HG03469 (cell line): ENCODE results near the gene PRPS1L1.

Source experiments
- ATAC-seq: cut with Tn5 transposase; IDR thresholded peaks from one replicate; pipeline ENCODE4 v1.9.1; 2021; ENCODE audit warnings: mild to moderate bottlenecking, moderate library complexity, moderate number of reproducible peaks; ENCODE audit not compliant: unreplicated experiment

The PRPS1L1 gene

DNA sequence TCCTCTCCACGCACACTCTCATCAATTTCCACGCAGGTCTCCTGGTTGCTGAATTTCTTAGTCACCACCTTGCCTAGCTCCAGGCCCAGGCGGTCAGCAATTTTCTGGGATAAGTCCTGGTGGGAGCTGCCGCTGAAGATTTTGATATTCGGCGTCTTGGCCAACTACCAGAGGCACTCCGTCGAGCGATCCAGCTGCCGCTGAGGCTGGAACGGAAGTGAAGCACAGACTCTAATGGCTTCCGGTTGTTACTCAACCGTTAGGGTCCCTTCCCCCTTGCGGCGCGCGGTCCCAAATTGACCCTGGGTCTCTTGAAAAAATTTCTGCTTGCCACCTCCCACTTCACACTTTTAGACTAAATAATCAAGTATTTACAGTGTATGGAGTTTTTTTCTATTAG is at the start of gene PRPS1L1:
TSS of gene PRPS1L1 (minus strand) at position 219 of the 400 bp plus-strand sequence.
- no peak for ATAC-seq

DNA sequence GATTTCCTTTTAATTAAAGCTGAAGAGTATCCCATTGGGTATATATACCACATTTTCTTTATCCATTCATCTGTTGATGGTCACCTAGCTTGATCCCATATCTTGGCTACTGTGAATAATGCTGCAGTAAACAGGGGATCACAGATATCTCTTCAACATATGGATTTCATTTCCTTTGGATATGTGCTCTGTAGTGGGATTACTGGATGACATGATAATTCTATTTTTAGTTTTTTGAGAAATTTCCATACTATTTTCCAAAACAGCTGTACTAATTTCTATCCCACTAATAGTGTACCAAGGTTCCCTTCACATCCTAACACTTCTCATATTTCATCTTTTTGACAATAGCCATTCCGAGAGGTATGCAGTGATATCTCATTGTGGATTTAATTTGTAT is 48.8 kb upstream of the PRPS1L1 start:
- no peak for ATAC-seq

DNA sequence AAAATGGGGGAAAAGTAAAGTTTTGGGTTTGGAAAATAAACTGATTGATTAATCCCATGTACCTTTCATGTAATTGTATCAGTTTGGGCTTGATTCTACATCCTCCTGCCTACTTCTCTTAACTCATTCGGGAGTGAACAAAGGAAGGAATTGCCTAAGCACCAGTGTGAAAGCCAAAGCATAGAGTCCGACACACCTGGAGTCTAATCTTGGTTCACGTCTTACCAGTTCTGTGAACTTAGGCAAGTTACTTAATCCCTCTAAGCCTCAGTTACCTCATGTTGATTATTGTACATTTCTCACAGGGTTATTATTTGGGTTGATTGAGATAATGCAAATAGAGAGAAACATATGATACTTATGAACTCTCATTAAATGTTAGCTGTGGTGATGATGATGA is 41.1 kb upstream of the PRPS1L1 start:
- ATAC-seq: no peak

DNA sequence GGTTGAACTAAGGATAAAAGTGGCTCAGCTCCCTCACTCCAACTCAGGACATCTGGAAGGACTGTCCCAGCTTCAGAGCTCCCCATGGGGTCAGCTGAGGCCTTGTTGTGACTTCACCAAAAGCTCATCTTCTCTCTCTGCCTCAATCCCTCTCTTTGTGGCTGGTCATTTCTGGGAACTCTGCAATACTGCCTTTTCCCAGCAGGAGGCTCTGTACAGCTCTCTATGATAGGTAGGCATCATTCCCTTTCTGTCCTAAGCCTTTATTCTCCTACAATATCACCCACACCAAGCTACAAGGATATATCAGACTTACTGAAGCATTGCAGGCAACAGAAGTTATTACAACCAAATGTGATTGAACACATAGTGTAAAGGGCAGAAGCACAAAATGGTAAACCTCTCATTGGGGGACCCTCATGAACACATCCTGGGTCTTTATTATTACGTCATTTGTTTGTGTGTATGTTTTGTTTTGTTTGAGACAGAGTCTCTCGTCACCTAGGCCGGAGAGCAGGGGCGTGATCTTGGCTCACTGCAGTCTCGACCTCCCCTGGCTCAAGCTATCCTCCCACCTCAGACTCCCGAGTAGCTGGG is 36.7 kb upstream of the PRPS1L1 start:
- peak; percentile 74 for ATAC-seq

DNA sequence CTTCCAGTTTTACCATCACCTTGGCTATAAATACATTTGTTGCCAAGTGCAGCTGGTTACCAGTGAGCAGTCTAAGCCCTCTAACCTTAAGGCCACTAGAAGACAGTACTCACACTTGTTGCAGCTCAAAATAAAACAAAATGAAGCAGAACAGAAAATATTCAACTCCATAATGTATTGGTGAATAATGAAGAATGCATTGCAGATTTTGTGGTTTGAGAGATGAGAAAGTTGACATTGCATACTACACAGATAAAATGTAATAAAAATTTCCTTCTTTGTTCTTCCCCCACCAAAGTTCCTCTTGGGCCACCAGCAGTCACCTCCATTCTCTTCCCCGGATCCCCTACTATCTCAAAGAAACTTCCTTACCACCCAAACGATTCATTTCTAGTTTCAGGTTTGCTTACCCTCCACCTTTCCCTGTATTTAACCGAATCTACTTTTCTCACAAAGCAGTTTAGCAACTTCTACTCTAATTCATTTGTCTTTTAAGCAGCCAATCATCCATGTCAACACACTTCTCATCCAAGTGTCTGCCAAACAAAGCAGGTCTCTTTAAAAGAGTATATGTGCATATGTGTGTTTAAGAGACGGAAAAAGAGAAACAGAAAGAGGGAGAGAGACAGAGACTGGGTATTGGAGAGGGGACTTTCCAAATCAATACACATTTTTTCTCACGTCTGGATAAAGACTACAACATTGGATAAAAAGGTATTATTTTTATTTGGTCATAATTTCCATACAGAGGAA is 35.7 kb upstream of the PRPS1L1 start:
- ATAC-seq: no peak

DNA sequence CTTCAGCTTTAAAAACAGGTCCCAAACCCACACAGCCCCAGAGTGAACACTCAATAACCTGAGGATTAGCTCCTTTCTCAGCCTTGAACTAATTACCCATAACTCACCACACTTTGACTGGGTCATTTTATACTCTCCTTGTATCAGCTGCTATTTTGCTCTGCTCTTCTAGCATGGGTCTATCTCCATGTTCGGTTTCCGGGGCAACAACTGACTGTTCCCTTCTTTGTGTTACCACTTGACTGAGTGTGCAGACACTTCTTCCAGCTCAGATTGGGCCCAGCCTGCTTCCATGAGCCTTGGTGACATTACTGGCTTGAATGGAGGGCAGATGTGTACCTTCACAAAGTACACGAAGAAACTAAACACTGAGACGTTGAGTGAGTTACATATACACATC is 31.5 kb upstream of the PRPS1L1 start:
- ATAC-seq: no peak

DNA sequence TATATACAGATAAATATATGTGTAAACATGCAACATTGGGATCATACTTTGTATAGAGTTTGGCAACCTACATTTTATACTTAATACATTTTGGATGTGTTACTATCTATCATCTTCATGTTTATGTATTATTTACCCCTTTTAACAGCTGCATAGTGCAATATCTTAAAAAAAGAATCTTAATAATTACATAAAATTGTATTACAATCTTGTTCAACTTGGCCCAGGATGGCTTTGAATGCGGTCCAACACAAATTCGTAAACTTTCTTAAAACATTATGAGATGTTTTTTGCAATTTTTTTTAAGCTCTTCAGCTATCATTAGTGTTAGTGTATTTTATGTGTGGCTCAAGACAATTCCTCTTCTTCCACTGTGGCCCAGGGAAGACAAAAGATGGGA is 26.3 kb upstream of the PRPS1L1 start:
- ATAC-seq: no peak

DNA sequence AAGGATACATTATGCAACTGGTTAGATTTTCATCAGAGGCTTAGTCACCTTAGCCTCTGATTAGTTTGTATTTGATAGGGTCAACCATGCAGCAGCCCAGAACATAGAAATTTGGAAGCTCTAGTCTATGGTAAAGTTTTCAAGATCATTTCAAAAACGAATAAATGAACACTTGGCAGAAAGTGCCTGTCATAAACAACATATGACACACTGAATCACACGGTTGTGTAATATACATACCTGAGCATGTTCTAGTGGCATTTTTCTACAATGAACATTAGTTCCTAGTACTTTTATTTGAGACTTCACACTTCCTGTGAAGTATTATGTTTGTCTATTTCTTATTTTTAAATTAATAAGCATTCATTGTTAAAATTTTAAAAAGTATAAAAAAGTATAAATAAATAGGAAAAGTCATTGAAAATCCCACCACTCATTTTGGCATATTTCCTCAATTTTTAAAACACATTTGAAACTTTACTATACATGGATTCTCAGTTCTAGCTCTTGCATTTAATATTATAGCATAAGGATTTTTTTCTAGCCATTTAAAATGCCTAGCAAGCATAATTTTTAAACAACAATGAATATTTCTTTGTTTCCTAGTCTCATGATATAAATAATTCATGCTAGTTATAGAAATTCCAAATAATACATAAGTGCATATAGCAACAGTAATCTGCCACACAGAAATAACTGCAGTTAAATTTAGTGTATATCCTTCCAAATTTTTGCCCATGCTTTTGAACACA is 25.7 kb upstream of the PRPS1L1 start:
- no peak for ATAC-seq

DNA sequence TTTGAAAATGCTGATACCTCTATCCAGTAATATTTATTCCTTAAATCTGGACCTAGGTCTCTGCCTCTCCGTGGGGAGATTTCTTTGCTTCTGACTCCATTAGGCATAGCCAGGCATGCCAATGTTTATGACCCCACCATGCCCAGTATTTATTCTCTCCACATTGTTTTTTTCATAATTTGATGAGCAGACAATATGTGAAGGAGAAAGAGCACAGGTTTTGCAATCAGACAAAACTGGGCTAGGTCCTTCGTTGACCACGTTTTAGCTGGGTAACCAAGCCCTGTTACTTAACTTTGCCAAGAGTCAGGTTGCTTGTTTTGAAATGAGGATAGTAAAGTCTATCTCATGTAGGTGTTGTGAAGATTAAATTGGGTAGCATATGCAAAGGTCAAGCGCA is 21.6 kb upstream of the PRPS1L1 start:
- no peak for ATAC-seq

DNA sequence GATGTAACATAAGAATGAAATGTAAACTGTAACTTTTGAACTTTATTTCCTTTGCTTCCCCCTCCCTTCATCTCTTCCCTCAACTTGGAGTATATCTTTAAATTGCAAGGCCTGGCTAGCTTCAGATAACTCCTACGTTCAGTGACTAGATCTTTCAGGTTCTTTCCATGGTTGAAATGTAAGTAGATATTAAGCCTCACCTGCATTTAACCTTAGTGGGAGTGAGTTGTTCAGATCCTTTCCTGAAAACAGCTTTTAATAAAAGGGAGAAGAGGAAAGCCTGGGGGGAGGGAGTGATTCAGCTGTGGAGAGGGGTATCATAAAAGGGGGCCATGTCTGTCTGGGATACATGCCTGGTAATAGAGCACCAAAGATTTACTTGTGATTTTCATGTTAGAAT is 19.0 kb upstream of the PRPS1L1 start:
- ATAC-seq: no peak

DNA sequence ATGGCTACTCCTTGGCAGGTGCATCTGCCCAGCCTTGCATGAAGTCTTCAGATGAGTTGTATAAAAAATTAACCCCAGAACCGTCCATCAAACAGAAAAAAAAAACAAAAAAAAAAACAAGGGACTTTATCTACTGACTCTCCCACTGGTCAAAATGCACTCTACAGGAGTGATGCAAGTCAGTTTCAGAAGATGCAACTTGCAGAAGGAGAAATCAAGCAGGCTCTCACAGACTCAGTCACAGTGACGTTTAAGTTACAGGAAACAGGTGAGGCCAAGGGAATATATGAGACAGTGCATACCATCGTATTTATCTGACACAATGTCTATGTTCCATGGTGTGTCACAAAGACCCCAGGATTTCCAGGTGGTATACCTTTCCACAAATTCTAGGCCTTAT is 17.5 kb upstream of the PRPS1L1 start:
- ATAC-seq: no peak

DNA sequence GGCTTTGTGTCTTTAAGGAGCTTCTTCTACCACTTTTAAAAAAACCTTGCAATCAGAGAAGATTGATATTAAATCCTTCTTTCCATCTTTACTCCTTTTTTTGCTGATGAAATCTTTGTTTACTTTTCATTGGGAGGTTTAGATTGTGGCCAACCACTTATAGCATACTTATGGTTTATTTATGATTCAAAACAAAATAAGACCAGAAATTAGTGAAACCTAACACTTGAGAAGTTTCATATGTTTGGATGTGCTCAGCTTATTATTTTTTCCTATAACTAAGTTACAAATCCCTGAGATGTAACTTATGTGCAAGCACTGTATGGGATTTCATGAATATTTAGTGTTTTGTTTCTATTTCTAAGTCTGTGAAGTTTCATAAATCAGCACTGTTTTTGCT is 13.5 kb upstream of the PRPS1L1 start:
- ATAC-seq: no peak

DNA sequence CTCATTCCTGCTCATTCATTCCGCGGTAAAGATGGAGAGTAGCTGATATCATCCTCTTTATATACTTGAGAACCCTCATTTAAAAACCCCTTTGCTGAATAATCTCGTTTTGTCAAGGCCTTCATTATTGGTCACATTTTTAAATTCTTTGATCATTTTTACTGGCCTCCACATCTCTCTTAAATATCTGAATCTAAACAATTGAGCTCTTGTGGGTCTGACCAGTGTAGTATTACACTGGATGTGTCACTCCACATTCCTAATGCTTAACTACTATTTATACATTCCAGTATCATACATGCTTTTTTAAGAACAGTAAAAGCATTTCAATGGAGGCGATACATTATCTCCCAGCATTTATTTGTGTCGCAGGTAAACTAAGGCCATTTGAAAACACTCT is 12.6 kb upstream of the PRPS1L1 start:
- ATAC-seq: no peak

DNA sequence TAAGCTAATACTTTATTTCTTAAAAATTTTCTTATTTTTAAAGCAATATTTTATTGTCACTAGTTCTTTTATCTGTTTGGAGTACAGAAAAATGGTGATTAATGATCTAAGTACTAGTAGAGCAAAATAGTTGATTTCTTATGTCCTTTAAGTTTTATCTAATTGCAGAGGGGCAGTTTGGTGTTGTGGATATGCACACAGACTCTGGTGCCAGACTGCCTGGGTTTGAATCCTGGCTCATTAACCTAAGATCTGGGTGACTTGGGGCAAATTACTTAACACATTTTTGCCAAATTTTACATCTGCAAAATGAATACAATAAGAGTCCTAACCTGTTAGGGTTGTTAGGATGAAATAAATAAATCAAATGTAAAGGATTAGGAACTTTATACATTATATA is 10.7 kb upstream of the PRPS1L1 start:
- no peak for ATAC-seq

DNA sequence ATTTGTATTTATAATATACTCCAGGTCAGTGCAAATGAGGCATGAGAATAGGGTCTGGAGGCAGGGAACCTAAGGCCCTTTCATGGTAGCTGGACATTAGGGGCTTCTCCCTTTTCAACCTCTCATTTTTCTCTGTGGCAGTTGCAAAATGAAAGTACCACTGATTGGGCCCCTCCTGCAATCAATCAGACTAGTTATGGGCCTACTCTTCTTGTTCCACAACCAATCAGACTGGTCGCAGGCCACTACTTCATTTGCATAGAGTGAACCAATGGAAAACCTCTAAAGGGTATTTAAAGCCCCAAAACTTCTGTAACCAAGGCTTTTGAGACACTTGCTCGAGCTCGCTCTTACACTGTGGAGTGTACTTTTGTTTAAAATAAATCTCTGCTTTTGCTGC is 10.0 kb upstream of the PRPS1L1 start:
- ATAC-seq: no peak

DNA sequence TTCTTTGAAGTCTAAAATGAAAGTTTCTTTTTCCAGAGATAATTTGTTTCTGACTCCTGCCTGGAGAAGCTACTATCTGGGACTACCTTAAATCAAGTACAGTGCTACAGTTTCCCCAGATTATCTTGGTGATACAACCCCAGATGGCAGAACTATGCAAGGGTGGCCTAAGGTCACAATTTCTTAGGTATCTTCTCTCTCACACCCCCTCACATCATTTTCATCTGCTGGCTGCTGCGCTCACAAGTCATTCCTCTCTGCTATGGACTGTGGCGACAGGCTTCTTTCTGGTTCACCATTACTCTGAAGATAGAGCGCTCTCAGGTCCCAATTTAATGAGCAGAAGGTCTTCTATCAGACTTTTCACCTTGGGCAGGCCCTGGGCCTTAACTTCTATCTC is 9.1 kb upstream of the PRPS1L1 start:
- ATAC-seq: no peak

DNA sequence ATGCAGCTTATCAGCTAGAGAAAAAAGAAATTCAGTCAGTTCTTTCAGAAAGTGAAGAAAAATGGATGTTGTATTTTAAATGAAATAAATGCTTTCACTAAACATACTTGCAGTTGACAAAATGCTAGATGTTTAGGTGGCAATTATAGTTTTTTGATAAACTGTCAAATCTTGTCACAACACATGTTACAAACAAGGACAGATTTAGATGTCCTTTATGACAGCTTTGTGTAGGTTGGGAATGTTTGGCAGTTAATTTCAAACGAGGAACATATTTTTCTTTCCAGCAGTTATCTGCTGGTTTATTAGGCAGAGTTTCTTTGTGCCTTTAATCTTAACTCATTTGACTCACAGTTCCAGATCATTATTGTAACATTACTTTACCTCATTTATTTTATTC is 3.1 kb upstream of the PRPS1L1 start:
- ATAC-seq: no peak

DNA sequence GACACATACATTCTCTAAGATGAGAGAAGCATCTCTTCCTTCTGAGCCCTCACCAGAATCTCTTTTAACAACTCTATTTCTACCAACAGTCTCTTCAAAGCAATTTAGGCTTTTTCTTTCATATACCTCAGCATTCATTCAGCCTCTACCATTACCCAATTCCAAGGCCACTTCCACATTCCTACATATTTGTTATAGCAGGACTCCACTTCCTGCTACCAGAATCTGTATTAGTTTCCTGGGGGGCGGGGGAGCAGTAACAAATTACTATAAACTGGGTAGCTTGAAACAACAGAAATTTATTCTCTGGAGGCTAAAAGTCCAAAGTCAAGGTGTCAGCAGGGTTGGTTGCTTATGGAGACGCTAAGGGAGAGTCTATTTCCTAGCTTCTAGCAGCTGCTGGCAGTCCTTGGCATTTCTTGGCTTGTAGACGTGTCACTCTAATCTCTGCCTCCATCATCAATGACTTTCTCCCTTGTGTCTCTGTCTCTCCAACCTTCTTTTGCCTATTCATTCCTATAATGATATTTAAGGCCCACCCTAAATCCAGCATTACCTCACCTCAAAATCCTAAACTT is 7.4 kb downstream of the PRPS1L1 start:
- ATAC-seq: no peak

DNA sequence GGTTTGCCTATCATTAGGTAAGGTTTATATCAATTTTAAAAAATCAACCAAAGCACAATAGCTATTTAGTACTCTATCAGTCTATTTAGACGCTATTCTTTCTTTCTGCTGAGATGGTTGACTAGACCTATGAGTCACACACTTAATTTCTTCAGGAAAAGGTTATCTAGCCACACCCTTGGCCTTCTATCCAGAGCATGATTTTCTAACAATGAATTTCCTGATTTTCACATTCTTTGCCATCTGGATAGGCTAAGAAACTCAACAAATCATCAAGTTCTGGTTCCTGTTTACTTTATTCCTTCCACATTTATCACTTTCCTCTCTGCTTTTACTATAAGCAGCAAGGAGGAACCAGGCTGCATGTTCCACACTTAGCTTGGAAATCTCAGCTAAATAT is 8.1 kb downstream of the PRPS1L1 start:
- ATAC-seq: no peak

DNA sequence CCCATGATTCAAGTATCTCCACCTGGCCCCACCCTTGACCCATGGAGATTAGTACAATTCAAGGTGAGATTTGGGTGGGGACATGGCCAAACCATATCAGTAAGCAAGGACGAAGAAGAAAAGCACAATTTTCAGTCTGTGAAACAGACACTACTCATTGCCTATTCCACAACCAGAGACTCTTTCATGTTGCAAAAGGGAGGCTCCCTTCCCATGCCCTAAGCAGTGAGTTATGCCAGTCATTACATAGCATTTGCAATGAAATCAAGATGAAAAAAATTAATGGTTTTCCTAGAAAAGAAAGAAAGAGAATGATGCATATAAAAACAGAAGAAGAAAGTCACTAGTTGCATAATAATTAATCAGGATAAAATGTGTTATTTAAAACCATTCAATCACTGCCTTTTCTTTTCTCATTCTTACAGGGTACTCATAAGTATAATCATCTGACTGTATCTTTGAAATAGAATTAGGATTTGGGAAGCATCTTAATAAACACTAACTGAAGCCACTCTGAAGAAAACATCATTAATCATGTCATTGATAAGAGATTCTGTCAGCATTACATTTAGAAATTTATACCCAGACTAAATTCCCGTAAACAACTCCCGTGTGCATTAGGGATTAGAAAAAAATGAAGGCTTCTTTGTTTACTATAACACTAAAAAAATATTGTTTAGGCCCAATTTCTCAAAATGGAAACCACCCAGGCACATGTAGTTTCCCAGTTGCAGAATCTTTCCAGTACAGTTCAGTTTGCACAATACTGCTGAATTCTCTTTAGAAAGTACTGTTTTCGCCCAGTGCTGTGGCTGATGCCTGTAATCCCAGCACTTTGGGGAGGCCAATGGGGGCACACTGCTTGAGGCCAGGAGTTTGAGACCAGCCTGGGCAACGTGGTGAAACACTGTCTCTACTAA is 9.1 kb downstream of the PRPS1L1 start:
- no peak for ATAC-seq
